Thyroid gland (tissue), 4 donors: ENCODE results near the gene EIF4A3. TPM values are rescaled to one million over a fixed set of nuclear protein-coding genes. Genes with fewer than 3 reads are reported as not detected.

Source experiments
- DNase-seq, 2 donors: peaks; one replicate each; pipeline ENCODE4 v3.0.0-alpha.2; 2019
- H3K27ac ChIP-seq, 3 donors: fragments of 200-600 bp; sonication (generic); 1 replicate in 2 of 3; 2 replicates in 1 of 3; pipeline ENCODE4 v1.5.1; 2016 to 2019; ENCODE audit warnings: mild to moderate bottlenecking in 1 of 3, moderate library complexity in 1 of 3
- H3K27me3 ChIP-seq: fragments of 200-600 bp; sonication (generic); one replicate; pipeline ENCODE4 v1.5.1; 2019
- H3K36me3 ChIP-seq, 2 donors: fragments of 200-600 bp; sonication (generic); one replicate each; pipeline ENCODE4 v1.5.1; 2016 to 2019
- H3K4me1 ChIP-seq, 2 donors: fragments of 200-600 bp; sonication (generic); one replicate each; pipeline ENCODE4 v1.5.1; 2017 to 2019
- H3K4me3 ChIP-seq, 3 donors: fragments of 200-600 bp; sonication (generic); replicated peaks in 1 of 3; 1 replicate in 2 of 3; 2 replicates in 1 of 3; pipeline ENCODE4 v1.5.1; 2016; ENCODE audit warnings: mild to moderate bottlenecking in 1 of 3
- H3K9me3 ChIP-seq: fragments of 200-600 bp; sonication (generic); one replicate; pipeline ENCODE4 v1.5.1; 2017
- POLR2A ChIP-seq, 2 donors: fragments of 450-650 bp; IDR thresholded peaks; one replicate each; pipeline ENCODE4 v1.6.1; 2017; ENCODE audit warnings: antibody characterized with exemption in 2 of 2, mild to moderate bottlenecking in 2 of 2, moderate library complexity in 1 of 2
- WGBS, 2 donors: methylation state at CpG; one replicate each; pipeline ENCODE4 v1.1.5; 2017; 5-methylcytosine and 5-hydroxymethylcytosine counted together
- intact Hi-C: fragments of 100-400 bp; cut with DNase I; formaldehyde crosslinking; loops from one replicate; pipeline ENCODE4 v1.15.1; 2023
- total RNA-seq, 4 donors: library from RNA; depleted of rRNA; stranded (reverse); fragments of >200 nt; gene quantifications; one replicate each; pipeline ENCODE4 v1.2.3, GENCODE V29; 2016
- TF ChIP-seq, protein P1 (sequence below), 6 experiments: fragments of 200-600 bp in 3 of 6; fragments of 450-650 bp in 3 of 6; sonication (generic) in 3 of 6; IDR thresholded peaks; one replicate each; pipeline ENCODE4 v1.5.1; 2016 to 2019; ENCODE audit warnings: antibody characterized with exemption in 6 of 6, mild to moderate bottlenecking in 2 of 6, inconsistent platforms in 1 of 6, moderate library complexity in 1 of 6

The EIF4A3 gene
- total RNA-seq, 4 donors from 2014 or later: 42.9 to 79.8 (median 47.4) TPM

- Histone ChIP-seq H3K27ac (no peak overlapping the region), H3K4me1 (no peaks in the 10 kb centered on the region), H3K27me3 (no peaks in the 10 kb centered on the region), H3K36me3 (no peaks in the 10 kb centered on the region), H3K9me3 (no peaks in the 10 kb centered on the region), H3K4me3 (no peak overlapping the region)
- TF ChIP-seq, protein P1, sequence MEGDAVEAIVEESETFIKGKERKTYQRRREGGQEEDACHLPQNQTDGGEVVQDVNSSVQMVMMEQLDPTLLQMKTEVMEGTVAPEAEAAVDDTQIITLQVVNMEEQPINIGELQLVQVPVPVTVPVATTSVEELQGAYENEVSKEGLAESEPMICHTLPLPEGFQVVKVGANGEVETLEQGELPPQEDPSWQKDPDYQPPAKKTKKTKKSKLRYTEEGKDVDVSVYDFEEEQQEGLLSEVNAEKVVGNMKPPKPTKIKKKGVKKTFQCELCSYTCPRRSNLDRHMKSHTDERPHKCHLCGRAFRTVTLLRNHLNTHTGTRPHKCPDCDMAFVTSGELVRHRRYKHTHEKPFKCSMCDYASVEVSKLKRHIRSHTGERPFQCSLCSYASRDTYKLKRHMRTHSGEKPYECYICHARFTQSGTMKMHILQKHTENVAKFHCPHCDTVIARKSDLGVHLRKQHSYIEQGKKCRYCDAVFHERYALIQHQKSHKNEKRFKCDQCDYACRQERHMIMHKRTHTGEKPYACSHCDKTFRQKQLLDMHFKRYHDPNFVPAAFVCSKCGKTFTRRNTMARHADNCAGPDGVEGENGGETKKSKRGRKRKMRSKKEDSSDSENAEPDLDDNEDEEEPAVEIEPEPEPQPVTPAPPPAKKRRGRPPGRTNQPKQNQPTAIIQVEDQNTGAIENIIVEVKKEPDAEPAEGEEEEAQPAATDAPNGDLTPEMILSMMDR (IDR thresholded peaks at IDR 0.05): no peak
- TF ChIP-seq POLR2A (IDR thresholded peaks at IDR 0.05): no peak
- intact Hi-C loops: no loop called here
- DNase-seq: no peak
- 94 to 98% methylated on average over 13 to 19 of the region's 21 CpGs for WGBS, 2 donors
Observed at GRCh38 chr17:80110927-80111701, 35.8 kb downstream of the EIF4A3 start.

- 70 to 72% methylated on average over 4 to 7 of the region's 9 CpGs for WGBS, 2 donors
- intact Hi-C loops: no loop called here
- Histone ChIP-seq H3K4me1 (no peaks in the 10 kb centered on the region), H3K27me3 (no peaks in the 10 kb centered on the region), H3K4me3 (no peak overlapping the region), H3K9me3 (no peaks in the 10 kb centered on the region), H3K27ac (no peak overlapping the region), H3K36me3 (no peaks in the 10 kb centered on the region)
- no peak for TF ChIP-seq POLR2A (IDR thresholded peaks at IDR 0.05)
- TF ChIP-seq, protein P1 (IDR thresholded peaks at IDR 0.05): no peak
- DNase-seq: no peak
Observed at GRCh38 chr17:80110447-80110812, 36.5 kb downstream of the EIF4A3 start.

DNA sequence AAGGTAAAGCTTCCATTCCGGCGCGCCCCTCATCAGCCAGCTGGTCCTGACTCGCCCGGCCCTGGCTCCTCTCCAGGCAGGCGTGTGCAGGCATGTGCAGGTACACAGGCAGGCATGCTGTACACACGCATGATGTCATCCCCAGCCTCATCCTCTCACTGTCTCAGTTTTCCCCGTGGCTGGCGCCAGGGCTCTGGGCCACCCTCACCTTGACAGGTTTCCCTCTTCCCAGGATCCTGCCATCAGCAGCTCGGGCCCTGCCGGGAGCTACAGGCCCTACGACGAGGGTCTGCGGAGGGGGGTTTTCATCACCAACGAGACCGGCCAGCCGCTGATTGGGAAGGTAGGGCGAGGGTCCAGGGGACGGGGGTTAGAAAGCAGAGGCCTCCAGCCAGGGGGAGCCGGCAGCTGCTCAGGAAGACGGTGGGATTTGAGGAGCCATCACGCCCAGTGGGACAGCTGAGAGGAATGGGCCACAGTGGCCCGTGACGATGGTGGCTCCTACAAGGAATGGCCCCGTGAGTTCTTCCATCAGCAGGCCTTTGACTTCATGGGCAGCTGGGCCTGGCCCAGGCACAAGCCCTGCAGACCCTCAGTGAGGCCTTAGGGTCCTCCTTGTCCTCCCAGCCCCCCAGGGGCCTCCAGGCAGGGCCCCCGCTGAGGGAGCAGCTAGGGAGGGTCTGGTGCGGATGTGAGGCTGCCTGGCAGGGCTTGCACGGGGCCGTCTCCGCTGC is 37.0 kb downstream of the EIF4A3 start:
- H3K27ac ChIP-seq: no peak overlapping the region
- H3K4me3 ChIP-seq: no peak overlapping the region
- no peaks in the 10 kb centered on the region for H3K36me3 ChIP-seq
- TF ChIP-seq POLR2A (IDR thresholded peaks at IDR 0.05): no peak
- TF ChIP-seq, protein P1 (IDR thresholded peaks at IDR 0.05): no peak
- 90 to 94% methylated on average over 24 to 25 of the region's 30 CpGs for WGBS, 2 donors
- intact Hi-C loops: loop anchor here (5.0 kb wide), 1 partner anchor 32 kb away; no protein-coding TSS in a partner anchor
- no peaks in the 10 kb centered on the region for H3K9me3 ChIP-seq
- H3K4me1 ChIP-seq: no peaks in the 10 kb centered on the region
- no peak for DNase-seq
- H3K27me3 ChIP-seq: no peaks in the 10 kb centered on the region

DNA sequence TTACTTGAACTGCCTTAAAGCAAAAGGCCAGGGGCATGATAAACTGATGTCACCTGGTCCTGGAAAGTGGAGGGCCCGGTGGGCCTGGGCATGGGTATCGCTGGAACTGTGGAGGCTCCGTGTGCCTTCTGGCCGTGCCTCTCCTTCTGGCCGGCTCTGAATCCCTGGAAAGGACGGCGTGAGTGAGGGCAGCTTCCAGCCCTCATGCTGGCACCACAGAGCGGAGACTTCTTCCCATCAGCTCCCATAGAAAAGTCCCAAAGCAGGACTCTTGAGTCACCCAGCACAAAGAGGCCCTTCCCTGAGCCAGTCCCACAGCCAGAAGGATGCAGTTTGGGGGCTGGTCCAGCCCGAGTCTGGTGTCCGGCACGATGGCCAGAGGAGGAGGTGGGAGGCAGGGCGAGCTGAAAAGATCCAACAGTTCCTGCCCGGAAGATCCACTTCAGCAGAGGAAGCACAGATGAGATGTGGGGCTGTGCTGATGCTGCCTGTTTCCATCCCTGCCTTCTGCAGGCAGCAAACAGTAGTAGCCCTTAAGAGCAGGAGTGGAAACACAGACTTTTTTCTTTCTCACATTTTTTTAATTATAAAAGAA is 37.8 kb downstream of the EIF4A3 start:
- H3K27ac ChIP-seq: no peak overlapping the region
- H3K4me3 ChIP-seq: no peak overlapping the region
- peaks cover 0 to 7% of the 10 kb centered on the region in 2 donors for H3K4me1 ChIP-seq
- DNase-seq: peak in 1 of 2 donors; percentile 1
- WGBS, 2 donors: 85 to 91% methylated on average over 12 to 13 of the region's 13 CpGs
- H3K36me3 ChIP-seq: no peaks in the 10 kb centered on the region
- TF ChIP-seq, protein P1 (IDR thresholded peaks at IDR 0.05): no peak
- no peak for TF ChIP-seq POLR2A (IDR thresholded peaks at IDR 0.05)
- no peaks in the 10 kb centered on the region for H3K27me3 ChIP-seq
- intact Hi-C loops: loop anchor here (5.0 kb wide), 1 partner anchor 33 kb away; no protein-coding TSS in a partner anchor
- H3K9me3 ChIP-seq: no peaks in the 10 kb centered on the region
